Ishikawa (cell line): ENCODE data around the gene STK11IP.

Source experiments
- CEBPB ChIP-seq: IDR thresholded peaks from 2 replicates; pipeline ENCODE4 v1.6.1; 2012
- CREB1 ChIP-seq: IDR thresholded peaks from 2 replicates; pipeline ENCODE4 v1.6.1; 2012; ENCODE audit warnings: low read depth
- EP300 ChIP-seq: IDR thresholded peaks from 2 replicates; pipeline ENCODE4 v1.6.1; 2012; ENCODE audit warnings: borderline replicate concordance
- MAX ChIP-seq: IDR thresholded peaks from 2 replicates; pipeline ENCODE4 v1.6.1; 2012
- NFIC ChIP-seq: IDR thresholded peaks from 2 replicates; pipeline ENCODE4 v1.6.1; 2012
- RAD21 ChIP-seq: IDR thresholded peaks from 2 replicates; pipeline ENCODE4 v1.6.1; 2012; ENCODE audit warnings: low read depth
- REST ChIP-seq: IDR thresholded peaks from 2 replicates; pipeline ENCODE4 v1.6.1; 2012; ENCODE audit warnings: low read depth, mild to moderate bottlenecking
- TAF1 ChIP-seq: IDR thresholded peaks from 2 replicates; pipeline ENCODE4 v1.6.1; 2012; ENCODE audit warnings: low read depth, mild to moderate bottlenecking
- TCF12 ChIP-seq: IDR thresholded peaks from 2 replicates; pipeline ENCODE4 v1.6.1; 2012; ENCODE audit warnings: low read depth
- USF1 ChIP-seq: IDR thresholded peaks from 2 replicates; pipeline ENCODE4 v1.6.1; 2012
- YY1 ChIP-seq: IDR thresholded peaks from 2 replicates; pipeline ENCODE4 v1.6.1; 2012; ENCODE audit warnings: low read depth
- ZBTB7A ChIP-seq: IDR thresholded peaks from 2 replicates; pipeline ENCODE4 v1.6.1; 2012; ENCODE audit warnings: low read depth

DNA sequence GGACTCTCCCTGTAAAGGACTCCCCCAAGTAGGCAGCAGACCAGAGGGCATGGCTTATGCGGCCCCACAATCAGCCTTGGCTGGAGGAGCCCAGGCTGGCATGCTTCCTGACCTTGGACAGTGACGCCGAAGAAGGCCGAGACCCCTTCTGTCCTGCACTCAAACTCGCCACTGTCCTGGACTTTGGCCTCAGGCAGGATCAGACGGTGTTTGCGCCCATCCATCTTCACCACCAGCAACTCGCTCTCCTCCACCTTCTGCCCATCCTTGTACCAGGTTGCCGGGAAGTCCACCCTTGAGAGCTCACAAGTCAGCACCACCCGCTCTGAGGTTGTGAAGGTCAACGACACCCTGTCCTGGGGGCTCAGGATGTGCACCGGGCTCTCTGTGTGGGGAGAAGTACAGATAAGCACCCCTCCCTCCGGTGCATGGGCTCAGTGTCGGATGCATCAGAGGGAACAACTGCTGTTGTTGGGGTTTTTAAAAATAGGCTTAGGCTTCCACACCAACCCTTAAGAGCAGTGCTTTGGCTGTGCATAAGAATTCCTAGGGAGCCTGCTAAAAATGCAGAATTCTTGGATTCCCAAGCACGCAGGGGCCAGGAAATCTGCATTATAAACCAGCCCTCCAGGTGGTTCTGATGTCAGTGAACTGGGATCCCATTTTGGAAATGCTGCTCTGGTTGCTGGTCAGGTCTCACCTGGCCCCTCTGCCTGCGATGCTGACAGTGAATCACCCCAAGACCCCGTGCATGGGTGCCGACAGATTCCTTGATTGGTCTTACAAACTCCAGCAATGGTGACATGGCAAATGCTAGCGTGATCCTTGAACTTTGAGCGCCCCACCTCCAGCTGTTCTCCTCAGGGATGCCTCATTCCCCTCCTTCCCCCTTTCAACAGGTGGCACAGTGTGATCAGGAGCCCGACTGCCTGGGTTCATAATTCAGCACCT is 32.3 kb upstream of the STK11IP start:
- TF ChIP-seq TAF1 (no peak), EP300 (no peak), MAX (no peak), YY1 (no peak), NFIC (no peak), USF1 (no peak), ZBTB7A (no peak), CEBPB (no peak), RAD21 (no peak), CREB1 (no peak), REST (no peak), TCF12 (no peak)
